AG04449 (cell line): Measurements from ENCODE around the gene ARL4D.

Experiments
- CTCF ChIA-PET: fragments of 350-600 bp; formaldehyde crosslinking; extraction: SDS; loops from one replicate; lab custom pipeline; 2021; ENCODE audit warnings: antibody characterized with exemption; lab: Yijun Ruan, JAX
- POLR2A ChIA-PET: fragments of 400-600, 350-600 bp; formaldehyde crosslinking; extraction: SDS; loops from one replicate; lab custom pipeline; 2020; ENCODE audit warnings: antibody characterized with exemption, inconsistent platforms; lab: Yijun Ruan, JAX
- DNase-seq: peaks from one replicate; pipeline ENCODE4 v3.0.0-alpha.2; 2010; ENCODE audit warnings: low read depth, low spot score
- H3K4me3 ChIP-seq: 2 replicates; pipeline ENCODE4 v1.5.1; 2011; ENCODE audit warnings: low read depth, mild to moderate bottlenecking, control low read depth, low read length
- TF ChIP-seq, protein P1 (sequence below): IDR thresholded peaks from one replicate; pipeline ENCODE4 v1.5.1; 2011; ENCODE audit warnings: mild to moderate bottlenecking, moderate library complexity, low read length, control low read depth, inconsistent platforms; ENCODE audit not compliant: insufficient read depth; ENCODE audit errors: missing control alignments

Gene ARL4D

DNA sequence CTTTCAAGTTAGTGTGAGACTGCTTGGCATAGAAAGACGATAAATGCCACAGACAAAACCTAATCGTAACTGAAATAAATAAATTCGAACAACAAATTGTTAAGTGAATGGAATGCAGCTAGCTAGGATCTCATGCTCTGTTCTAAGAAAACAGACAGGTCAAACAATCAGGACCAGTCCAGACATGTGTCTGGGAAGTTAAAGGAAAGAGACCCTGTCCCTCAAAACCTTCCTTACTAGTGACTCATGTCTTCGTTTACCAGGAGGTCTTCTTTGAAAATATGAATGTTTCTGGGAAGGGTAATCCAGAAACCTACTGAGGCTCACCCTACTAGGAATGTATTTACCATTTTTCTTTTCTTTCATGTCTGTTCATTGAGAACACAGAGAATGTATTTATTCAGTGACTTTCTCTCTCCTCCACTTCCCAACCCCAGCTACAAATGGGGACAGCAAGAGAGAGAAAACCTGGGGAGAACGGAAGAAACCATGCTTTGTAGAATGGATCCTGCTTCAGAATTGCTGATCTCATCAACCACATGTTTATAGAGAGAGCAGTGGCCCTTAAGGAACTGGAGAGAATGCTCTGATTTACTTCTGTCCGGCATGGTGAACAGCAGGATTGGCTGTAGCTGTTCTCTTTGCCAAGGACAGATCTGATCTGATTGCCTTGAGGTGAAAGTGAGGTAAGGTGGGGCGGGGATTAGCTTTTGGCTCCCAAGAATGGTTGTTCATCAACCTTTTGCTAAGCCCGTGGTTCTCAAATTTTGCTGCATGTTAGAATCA, 45.6 kb downstream of the ARL4D start:
- TF ChIP-seq, protein P1, sequence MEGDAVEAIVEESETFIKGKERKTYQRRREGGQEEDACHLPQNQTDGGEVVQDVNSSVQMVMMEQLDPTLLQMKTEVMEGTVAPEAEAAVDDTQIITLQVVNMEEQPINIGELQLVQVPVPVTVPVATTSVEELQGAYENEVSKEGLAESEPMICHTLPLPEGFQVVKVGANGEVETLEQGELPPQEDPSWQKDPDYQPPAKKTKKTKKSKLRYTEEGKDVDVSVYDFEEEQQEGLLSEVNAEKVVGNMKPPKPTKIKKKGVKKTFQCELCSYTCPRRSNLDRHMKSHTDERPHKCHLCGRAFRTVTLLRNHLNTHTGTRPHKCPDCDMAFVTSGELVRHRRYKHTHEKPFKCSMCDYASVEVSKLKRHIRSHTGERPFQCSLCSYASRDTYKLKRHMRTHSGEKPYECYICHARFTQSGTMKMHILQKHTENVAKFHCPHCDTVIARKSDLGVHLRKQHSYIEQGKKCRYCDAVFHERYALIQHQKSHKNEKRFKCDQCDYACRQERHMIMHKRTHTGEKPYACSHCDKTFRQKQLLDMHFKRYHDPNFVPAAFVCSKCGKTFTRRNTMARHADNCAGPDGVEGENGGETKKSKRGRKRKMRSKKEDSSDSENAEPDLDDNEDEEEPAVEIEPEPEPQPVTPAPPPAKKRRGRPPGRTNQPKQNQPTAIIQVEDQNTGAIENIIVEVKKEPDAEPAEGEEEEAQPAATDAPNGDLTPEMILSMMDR, result no peak
- H3K4me3 ChIP-seq, result no peak overlapping the region
- ChIA-PET POLR2A (no interaction called here), CTCF (interaction anchor here (0.9 kb wide), 2 partner anchors 40 to 45 kb away, joined by 3 to 5 read pairs; partner anchors contain the start of genes ARL4D and DHX8)
- DNase-seq, result no peak

DNA sequence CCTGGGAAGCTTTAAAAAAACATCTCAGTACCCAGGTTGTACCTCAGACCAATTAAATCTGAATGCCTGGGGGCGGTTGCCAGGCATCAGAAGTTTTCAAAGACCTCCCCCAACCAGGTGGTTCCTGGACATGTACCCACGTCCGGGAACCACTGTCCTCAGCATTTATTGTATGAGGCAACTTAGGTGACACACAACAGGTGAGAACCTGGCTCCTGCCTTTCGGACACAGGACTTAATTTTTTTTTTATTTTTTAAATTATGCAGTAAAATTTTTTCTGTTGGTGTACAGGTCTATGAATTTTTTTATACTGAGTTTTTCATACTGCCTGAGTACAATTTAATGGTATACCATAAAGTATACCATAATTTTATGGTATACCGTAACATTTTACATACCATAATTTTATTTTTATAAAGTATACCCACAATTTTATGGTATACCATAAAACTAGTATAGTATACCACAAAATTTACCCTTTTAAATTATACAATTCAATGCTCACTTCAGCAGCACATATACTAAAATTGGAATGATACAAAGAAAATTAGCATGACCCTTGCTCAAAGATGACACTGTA, 46.3 kb downstream of the ARL4D start:
- H3K4me3 ChIP-seq, result no peak overlapping the region
- CTCF ChIA-PET, result interaction anchor here (0.9 kb wide), 2 partner anchors 39 to 46 kb away, joined by 3 to 5 read pairs; partner anchors contain the start of genes ARL4D and DHX8
- TF ChIP-seq, protein P1, result no peak
- no peak for DNase-seq
- POLR2A ChIA-PET, result no interaction called here

DNA sequence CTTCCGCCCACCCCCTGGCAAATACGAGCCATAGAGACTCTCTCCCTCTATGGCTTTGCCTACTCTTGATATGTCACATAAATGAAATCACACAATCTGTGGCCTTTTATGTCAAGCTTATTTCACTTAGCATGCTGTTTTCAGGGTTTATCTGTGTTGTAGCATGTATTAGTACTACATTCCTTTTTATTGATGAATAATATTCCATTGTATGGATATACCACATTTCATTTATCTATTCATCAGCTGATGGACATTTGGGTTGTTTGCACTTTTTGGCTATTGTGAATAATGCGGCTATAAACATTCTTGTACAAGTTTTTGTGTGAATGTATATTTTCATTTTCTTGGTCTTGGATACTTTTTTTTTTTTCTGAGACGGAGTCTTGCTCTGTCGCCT, 48.0 kb downstream of the ARL4D start:
- DNase-seq, result no peak
- POLR2A ChIA-PET, result no interaction called here
- no peak overlapping the region for H3K4me3 ChIP-seq
- CTCF ChIA-PET, result interaction anchor here (1.2 to 1.8 kb wide), 5 partner anchors 10 to 53 kb away, joined by 3 to 7 read pairs (median 4); no protein-coding TSS in a partner anchor
- TF ChIP-seq, protein P1, result no peak

DNA sequence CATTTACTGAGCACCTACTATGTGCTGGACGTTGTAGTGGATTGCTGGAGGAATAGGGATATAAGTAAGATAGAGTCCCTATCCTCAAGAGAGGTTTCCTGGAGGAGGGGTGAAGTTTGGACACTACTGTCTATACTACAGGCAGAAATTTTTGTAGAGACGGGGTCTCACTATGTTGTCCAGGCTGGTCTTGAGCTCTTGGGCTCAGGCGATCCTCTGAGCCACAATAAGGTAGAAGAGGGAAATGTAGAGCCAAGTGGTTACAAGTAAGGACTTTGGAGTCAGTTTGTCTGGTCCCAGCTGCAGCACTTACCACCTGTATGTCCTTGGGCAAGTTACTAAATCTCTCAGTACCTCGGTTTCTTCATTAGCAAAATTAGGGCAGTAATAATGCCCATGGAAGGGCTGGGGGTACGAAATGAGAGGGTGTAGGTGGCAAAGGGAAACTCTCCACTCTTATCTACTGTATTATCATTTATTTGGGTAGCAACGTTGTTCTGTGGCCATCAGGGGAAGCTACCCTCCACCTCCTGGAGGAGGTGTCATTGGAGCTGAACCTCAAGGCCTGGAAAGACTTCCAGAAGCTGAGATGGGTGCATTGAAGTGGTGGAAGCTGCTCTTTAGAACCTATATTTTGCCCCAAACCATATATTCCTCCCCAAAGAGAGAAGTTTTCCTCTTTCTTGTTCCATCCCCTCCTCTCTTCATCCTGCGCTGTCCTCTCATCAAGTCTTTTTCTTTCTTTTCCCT, 50.1 kb downstream of the ARL4D start:
- no peak for DNase-seq
- TF ChIP-seq, protein P1, result no peak
- ChIA-PET POLR2A (no interaction called here), CTCF (no interaction called here)
- H3K4me3 ChIP-seq, result no peak overlapping the region

DNA sequence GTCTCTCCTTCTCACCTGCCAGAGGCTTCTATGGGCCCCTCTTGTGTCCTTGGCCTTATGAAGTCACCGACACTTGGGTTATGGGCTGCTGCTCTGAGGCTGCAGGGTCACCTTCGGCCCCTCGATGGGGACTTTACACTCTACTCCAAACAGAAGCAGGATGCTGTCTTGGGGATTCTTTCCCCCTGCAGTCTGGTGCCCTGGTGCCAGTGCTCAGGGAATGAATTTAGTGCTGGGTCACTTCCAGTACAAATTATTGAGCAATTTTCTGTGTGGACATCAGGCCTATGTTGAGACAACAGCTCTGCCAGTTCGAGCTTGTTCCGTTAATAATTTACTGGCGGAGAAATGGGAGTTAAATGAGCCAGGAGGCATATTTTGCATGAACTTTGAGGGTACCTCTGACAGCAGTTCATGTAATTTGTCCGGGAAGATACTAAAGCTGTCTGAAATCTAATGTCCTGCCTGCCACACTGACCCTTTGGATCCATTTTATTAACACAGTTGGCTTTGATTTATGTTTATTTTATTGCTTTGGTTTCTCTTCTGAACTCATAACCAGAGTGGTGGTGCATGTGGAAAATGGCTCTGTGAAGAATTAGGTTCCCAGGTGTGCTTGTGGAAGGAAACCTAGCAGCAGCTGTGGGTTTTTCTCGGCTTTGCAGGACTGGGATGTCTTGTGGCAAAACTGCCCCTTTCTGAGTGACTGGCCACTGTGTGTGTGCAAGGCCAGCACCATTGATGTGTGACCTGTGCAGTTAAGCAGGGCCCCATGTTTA, 50.9 kb downstream of the ARL4D start:
- no peak overlapping the region for H3K4me3 ChIP-seq
- DNase-seq, result no peak
- TF ChIP-seq, protein P1, result no peak
- POLR2A ChIA-PET, result no interaction called here
- CTCF ChIA-PET, result no interaction called here
